ENCODE data around the gene TMEM179B.

The TMEM179B gene

DNA sequence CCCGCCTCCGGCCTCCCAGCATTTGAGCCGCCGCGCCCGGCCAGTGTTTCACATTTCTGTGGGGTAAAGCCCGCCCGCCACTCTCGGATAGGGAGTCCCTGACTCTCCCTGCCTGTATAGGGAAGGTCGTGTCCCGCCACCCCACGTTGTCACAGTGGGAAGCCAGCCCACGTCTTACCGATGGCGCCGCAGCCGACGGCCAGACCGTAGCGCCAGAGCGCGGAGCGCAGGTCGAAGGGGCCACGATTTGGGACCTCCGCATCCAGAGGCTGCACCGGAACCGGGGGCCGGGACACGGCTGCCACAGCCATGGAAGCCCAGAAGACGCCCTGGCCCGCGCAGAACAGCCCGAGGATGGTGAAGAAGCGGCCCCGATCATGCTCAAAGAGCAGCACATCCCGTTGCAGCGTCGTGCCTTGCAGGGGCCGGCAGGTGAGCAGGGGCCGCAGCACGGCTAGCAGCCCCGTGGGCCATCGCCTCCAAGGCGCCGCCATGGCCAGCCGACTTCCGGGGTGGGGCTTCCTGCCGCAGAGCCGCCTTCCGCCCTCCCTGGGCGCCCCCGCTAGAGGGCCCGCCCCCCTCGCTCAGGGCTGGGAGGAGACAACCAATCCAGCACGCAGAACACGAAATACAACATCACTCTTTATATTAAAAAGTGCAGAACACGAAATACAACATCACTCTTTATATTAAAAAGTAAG lies 4.4 kb downstream of the TMEM179B start, which contains the start of gene TMEM223:
Gene TMEM223, minus strand, starts transcription at position 506 of the 701 bp plus-strand sequence. Its CDS starts 12 bp downstream, at position 494.
- H3K27ac ChIP-seq (ENCODE audit: low read depth, low read length) = peak within 1 kb of the TSS; percentile 96
- H3K4me1 ChIP-seq (ENCODE audit: control insufficient read depth, insufficient read depth, low read length) = peaks cover 14% of the 10 kb centered on the region
- peaks cover 61% of the 10 kb centered on the region for H3K36me3 ChIP-seq (ENCODE audit: control insufficient read depth, insufficient read depth, low read length)
- peak within 1 kb of the TSS; percentile 96 for H3K9ac ChIP-seq (ENCODE audit: low read length)
- peak within 1 kb of the TSS; percentile 100 for H3K4me3 ChIP-seq (ENCODE audit: low read depth, low read length)
- no peaks in the 10 kb centered on the region for H3K27me3 ChIP-seq (ENCODE audit: control insufficient read depth, insufficient read depth, low read length)
- no peaks in the 10 kb centered on the region for H3K9me3 ChIP-seq (ENCODE audit: control insufficient read depth, insufficient read depth, low read depth, low read length)

DNA sequence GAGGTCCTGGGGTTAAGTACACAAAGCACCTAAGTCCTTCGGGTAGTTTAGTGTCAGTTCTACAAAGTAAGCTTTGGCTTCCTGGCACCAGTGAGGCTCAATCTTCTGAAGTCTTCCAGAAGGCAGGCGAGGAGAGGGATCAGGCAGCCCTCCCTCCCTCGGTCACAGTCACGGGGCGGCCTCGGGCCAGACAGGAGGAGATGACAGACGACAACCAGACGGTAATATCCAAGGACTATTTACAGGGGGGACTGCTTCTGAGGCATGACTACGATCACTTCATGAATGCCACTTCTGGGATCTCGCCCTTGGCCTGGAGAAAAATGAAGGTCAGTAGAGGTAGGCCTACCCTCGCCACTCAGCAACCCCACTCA lies 5.0 kb downstream of the TMEM179B start:
- no peaks in the 10 kb centered on the region for H3K27me3 ChIP-seq (ENCODE audit: control insufficient read depth, insufficient read depth, low read length)
- peak overlapping the region; percentile 96 for H3K9ac ChIP-seq (ENCODE audit: low read length)
- peak overlapping the region; percentile 100 for H3K4me3 ChIP-seq (ENCODE audit: low read depth, low read length)
- peaks cover 14% of the 10 kb centered on the region for H3K4me1 ChIP-seq (ENCODE audit: control insufficient read depth, insufficient read depth, low read length)
- H3K36me3 ChIP-seq (ENCODE audit: control insufficient read depth, insufficient read depth, low read length) = peaks cover 65% of the 10 kb centered on the region
- no peaks in the 10 kb centered on the region for H3K9me3 ChIP-seq (ENCODE audit: control insufficient read depth, insufficient read depth, low read depth, low read length)
- no peak overlapping the region for H3K27ac ChIP-seq (ENCODE audit: low read depth, low read length)

DNA sequence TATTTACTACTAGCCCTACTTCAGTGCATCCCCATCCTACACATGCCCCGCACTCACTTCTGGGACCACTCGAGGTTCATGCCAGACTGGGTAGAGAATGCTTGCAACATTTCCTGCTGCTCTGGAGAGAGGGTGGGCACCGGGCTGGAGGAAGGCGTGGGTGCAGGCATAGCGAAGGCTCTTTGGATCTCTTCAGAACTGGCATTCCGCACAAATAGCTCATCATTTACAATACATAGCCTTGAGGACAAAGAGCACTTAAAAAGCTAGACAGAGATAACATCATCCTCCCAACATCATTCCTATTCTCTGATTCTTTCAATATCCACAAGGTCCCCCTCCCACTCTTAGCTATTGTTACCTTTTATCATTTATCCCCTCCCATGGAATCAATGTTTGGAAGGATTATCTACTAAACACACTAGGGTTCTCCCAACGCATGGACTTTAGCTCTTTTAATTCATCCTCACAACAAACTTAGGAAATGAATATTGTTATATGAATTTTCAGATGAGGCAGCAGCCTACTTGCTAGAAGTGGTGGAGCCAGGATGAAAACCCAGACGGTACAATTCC lies 7.1 kb downstream of the TMEM179B start:
- H3K36me3 ChIP-seq (ENCODE audit: control insufficient read depth, insufficient read depth, low read length) = peaks cover 82% of the 10 kb centered on the region

DNA sequence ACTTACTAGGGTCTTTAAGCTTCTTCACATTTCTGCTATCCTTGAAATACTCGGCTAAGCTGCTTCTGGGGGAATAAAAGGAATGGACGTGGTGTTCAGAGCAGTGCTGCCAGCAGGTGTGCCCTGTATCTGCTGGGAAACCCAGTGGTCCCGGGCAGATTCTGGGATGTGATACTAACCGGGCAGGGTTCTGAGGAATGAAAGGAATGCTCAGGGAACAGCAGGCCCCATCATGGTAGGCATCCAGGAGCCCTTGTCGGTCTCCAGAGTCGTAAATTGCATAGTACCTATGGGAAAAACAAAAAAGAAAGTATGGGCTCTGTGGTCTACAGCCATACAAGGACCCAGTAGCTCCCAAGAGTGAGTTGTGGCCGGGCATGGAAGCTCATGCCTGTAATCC lies 9.1 kb downstream of the TMEM179B start:
- Histone ChIP-seq H3K27me3 (ENCODE audit: control insufficient read depth, insufficient read depth, low read length) (no peaks in the 10 kb centered on the region), H3K27ac (ENCODE audit: low read depth, low read length) (no peak overlapping the region), H3K4me3 (ENCODE audit: low read depth, low read length) (no peak overlapping the region), H3K36me3 (ENCODE audit: control insufficient read depth, insufficient read depth, low read length) (peaks cover 86% of the 10 kb centered on the region), H3K9me3 (ENCODE audit: control insufficient read depth, insufficient read depth, low read depth, low read length) (no peaks in the 10 kb centered on the region), H3K4me1 (ENCODE audit: control insufficient read depth, insufficient read depth, low read length) (peaks cover 8% of the 10 kb centered on the region), H3K9ac (ENCODE audit: low read length) (no peak overlapping the region)

More for the DNA sequence above, 7.1 kb downstream of the TMEM179B start:
- H3K4me3 ChIP-seq (ENCODE audit: low read depth, low read length) = no peak overlapping the region
- no peaks in the 10 kb centered on the region for H3K27me3 ChIP-seq (ENCODE audit: control insufficient read depth, insufficient read depth, low read length)
- no peak overlapping the region for H3K9ac ChIP-seq (ENCODE audit: low read length)
- no peak overlapping the region for H3K27ac ChIP-seq (ENCODE audit: low read depth, low read length)
- H3K9me3 ChIP-seq (ENCODE audit: control insufficient read depth, insufficient read depth, low read depth, low read length) = no peaks in the 10 kb centered on the region
- H3K4me1 ChIP-seq (ENCODE audit: control insufficient read depth, insufficient read depth, low read length) = peaks cover 14% of the 10 kb centered on the region

DNA sequence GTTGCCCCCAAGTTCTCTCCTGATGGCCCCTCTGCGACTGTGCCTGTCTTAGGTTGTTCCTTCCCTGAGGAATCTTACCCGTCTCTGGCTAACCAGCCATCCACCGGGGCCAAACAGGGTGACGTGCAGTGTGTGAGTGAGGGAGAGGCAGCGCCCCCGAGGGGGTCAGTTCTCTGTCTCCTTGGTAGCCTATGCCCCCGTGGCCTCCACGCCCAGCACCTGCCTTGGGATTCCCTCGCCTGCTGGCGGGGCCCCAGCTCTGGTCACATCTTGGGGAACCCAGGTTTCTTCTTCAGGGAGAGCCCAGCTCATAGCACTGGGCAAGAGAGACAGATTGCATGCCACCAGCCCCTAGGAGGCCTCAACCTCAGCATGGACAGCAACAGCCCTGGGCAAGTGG lies 12.3 kb downstream of the TMEM179B start:
- no peak overlapping the region for H3K4me3 ChIP-seq (ENCODE audit: low read depth, low read length)
- no peak overlapping the region for H3K27ac ChIP-seq (ENCODE audit: low read depth, low read length)
- no peaks in the 10 kb centered on the region for H3K27me3 ChIP-seq (ENCODE audit: control insufficient read depth, insufficient read depth, low read length)
- no peaks in the 10 kb centered on the region for H3K9me3 ChIP-seq (ENCODE audit: control insufficient read depth, insufficient read depth, low read depth, low read length)
- peaks cover 88% of the 10 kb centered on the region for H3K36me3 ChIP-seq (ENCODE audit: control insufficient read depth, insufficient read depth, low read length)
- H3K4me1 ChIP-seq (ENCODE audit: control insufficient read depth, insufficient read depth, low read length) = no peaks in the 10 kb centered on the region
- H3K9ac ChIP-seq (ENCODE audit: low read length) = peak overlapping the region; percentile 10

DNA sequence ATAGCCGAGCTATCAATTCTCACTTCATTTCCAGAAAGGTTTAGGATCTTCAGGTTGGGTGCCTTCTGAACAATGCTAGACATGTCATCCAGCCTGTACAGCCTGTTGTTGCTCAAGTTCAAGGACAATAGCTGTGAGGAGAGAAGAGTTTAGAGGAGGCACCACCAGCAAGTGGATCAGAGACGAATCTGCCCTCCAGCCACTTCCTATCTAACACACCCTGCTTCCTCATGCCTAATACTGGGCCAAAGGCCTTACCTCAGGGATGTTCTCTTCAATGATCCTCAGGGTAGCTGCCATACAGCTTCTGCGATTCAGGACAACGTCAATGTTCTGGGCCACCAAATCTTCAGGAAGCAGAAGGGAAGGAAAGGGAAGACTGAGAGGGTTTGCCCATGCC lies 13.9 kb downstream of the TMEM179B start:
- no peak overlapping the region for H3K4me3 ChIP-seq (ENCODE audit: low read depth, low read length)
- H3K36me3 ChIP-seq (ENCODE audit: control insufficient read depth, insufficient read depth, low read length) = peaks cover 73% of the 10 kb centered on the region
- H3K9ac ChIP-seq (ENCODE audit: low read length) = no peak overlapping the region
- H3K9me3 ChIP-seq (ENCODE audit: control insufficient read depth, insufficient read depth, low read depth, low read length) = no peaks in the 10 kb centered on the region
- H3K27ac ChIP-seq (ENCODE audit: low read depth, low read length) = no peak overlapping the region
- peaks cover 1% of the 10 kb centered on the region; the same call in 1 of the 2 replicates for H3K4me1 ChIP-seq (ENCODE audit: control insufficient read depth, insufficient read depth, low read length)
- no peaks in the 10 kb centered on the region for H3K27me3 ChIP-seq (ENCODE audit: control insufficient read depth, insufficient read depth, low read length)

DNA sequence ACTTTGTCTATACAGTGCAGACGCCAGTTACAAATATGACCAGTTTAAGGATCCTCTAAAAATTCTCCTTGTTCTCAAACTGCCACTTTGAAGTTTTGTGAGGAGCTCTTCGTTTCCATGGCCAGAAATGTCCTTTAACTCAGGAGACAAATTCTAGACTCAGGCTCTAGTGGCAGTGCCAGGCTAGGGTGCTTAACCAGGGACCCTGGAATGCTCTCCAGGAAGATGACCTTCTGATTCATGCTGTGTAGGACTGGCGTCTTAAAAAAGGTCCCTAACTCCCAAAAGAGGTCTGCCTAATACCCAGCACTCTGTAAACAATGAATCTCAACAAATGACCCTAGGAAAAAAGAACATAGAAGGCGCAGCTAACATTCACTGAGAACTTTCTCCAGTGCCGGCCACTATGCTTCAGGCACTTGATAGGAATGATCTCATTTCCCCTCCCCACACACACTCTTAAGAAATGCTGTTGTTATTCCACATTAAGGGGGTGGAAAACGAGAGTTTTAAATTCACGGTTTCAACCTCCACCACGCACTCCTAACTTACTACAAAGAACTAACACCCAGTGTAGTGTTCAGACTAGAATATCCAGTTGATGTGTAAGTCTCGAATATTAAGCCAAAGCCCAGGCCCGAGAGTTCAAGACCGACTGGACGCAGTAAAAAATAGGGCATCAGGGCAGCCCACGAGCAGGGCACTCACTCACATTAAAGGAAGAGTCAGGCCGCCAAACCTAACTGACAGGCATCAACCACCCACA lies 17.3 kb downstream of the TMEM179B start:
- peak overlapping the region; percentile 82 for H3K9ac ChIP-seq (ENCODE audit: low read length)

DNA sequence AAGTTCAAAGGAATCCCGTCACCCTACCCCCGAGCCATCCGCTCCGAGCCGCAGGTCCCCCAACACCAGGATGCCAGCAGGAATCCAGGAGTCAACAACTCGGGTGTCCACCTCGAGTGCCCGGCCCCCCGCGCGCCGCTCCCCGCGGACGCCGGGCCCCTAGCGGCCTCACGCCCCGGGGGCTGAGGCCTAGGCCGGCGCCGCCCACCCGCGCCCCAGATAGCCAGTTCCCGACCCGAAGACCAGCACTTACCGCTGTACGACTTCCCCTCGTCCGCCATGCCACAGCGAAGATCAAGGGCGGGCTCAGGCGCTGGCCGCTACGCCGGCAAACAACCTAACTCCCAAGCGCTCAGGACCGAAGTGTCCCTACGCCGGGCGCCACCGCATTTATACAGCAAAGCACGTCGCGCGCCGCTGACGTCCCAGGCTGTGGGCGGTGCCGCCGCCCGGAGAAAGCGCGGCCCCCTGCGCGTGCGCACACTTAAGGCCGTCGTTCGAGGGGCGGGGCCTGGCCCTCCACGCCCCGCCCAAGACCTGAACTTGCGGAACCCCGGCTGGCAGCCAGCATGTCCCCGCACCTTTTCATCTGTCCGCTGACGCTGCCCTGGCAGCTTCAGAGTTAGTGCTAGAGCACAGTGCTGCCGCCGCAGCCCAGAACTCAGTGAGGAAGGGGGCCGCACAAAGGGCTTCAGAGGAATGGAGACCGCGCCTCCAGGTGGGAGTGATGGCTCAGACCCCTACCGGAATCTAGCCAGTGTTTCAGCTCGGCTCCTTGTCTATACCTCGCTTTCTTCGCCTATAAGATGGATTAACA lies 18.1 kb downstream of the TMEM179B start, which contains the start of gene NXF1:
Gene NXF1, minus strand, starts transcription at position 365 of the 817 bp plus-strand sequence. Its CDS starts 84 bp downstream, at position 281.
- peak within 1 kb of the TSS; percentile 82 for H3K9ac ChIP-seq (ENCODE audit: low read length)
- H3K27me3 ChIP-seq (ENCODE audit: control insufficient read depth, insufficient read depth, low read length) = no peaks in the 10 kb centered on the region
- peak within 1 kb of the TSS; percentile 91 for H3K4me3 ChIP-seq (ENCODE audit: low read depth, low read length)
- H3K9me3 ChIP-seq (ENCODE audit: control insufficient read depth, insufficient read depth, low read depth, low read length) = no peaks in the 10 kb centered on the region
- H3K4me1 ChIP-seq (ENCODE audit: control insufficient read depth, insufficient read depth, low read length) = peaks cover 9% of the 10 kb centered on the region; the same call in 1 of the 2 replicates
- peaks cover 32% of the 10 kb centered on the region for H3K36me3 ChIP-seq (ENCODE audit: control insufficient read depth, insufficient read depth, low read length)
- peak within 1 kb of the TSS; percentile 4; the same call in 1 of the 2 replicates for H3K27ac ChIP-seq (ENCODE audit: low read depth, low read length)

More for the DNA sequence above, 17.3 kb downstream of the TMEM179B start:
- no peaks in the 10 kb centered on the region for H3K27me3 ChIP-seq (ENCODE audit: control insufficient read depth, insufficient read depth, low read length)
- H3K4me1 ChIP-seq (ENCODE audit: control insufficient read depth, insufficient read depth, low read length) = peaks cover 9% of the 10 kb centered on the region; the same call in 1 of the 2 replicates
- no peaks in the 10 kb centered on the region for H3K9me3 ChIP-seq (ENCODE audit: control insufficient read depth, insufficient read depth, low read depth, low read length)
- peak overlapping the region; percentile 91 for H3K4me3 ChIP-seq (ENCODE audit: low read depth, low read length)
- H3K36me3 ChIP-seq (ENCODE audit: control insufficient read depth, insufficient read depth, low read length) = peaks cover 40% of the 10 kb centered on the region
- H3K27ac ChIP-seq (ENCODE audit: low read depth, low read length) = 0 out of 2 replicates have a peak overlapping the region, but pooled peaks have one; percentile 4

DNA sequence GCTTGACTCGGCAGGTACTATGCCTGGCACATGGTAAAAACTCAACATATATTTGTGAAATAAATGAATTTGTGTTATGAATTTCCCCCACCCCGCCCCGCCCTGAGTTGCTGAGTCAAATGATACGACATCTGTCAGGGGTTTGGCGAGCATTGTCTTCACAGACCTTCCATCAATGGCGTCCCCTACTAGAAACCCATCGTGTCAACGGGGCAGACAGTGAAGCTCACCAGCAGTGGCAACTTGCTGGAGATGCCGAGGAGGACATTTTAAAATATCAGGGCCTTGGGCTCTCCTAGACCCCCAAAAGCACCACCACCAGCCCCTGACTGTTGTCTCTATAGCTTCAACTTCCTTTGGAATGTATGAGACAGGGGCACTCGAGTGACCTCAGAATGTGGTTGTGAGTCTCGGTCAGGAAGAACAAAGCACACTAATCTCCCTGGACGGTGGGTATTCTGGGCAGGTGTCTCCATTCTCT lies 18.8 kb downstream of the TMEM179B start:
- Histone ChIP-seq H3K4me1 (ENCODE audit: control insufficient read depth, insufficient read depth, low read length) (peaks cover 9% of the 10 kb centered on the region; the same call in 1 of the 2 replicates), H3K36me3 (ENCODE audit: control insufficient read depth, insufficient read depth, low read length) (peaks cover 25% of the 10 kb centered on the region), H3K27me3 (ENCODE audit: control insufficient read depth, insufficient read depth, low read length) (no peaks in the 10 kb centered on the region), H3K27ac (ENCODE audit: low read depth, low read length) (no peak overlapping the region; the same call in 1 of the 2 replicates), H3K4me3 (ENCODE audit: low read depth, low read length) (peak overlapping the region; percentile 91), H3K9me3 (ENCODE audit: control insufficient read depth, insufficient read depth, low read depth, low read length) (no peaks in the 10 kb centered on the region), H3K9ac (ENCODE audit: low read length) (peak overlapping the region; percentile 75)

DNA sequence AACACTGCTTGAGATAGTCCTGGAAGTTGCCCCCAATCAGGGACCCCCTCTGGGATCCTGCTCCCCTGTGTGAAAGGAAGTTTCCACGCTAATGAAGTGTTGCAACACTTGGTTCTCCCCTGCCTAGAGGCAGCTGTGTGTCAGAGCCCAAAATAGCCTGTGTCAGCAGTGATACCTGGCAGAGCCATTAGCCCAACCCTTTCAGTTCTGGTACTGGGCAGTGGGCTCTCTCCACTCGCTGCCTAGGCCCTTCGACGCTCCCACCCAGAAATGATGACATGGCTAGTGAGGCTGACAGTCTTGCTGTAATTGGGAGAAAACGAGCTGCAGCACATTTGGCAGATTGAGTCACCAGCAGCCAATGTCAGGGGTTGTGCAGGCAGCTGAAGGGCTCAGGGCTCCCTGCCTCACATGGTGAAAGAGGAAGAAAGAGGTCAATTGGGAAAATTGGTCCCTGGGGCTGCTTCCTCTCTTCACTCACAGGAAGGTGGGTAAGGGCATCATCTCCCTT lies 19.5 kb downstream of the TMEM179B start:
- H3K9me3 ChIP-seq (ENCODE audit: control insufficient read depth, insufficient read depth, low read depth, low read length) = no peaks in the 10 kb centered on the region
- no peak overlapping the region; the same call in 1 of the 2 replicates for H3K27ac ChIP-seq (ENCODE audit: low read depth, low read length)
- peaks cover 9% of the 10 kb centered on the region; the same call in 1 of the 2 replicates for H3K4me1 ChIP-seq (ENCODE audit: control insufficient read depth, insufficient read depth, low read length)
- H3K27me3 ChIP-seq (ENCODE audit: control insufficient read depth, insufficient read depth, low read length) = no peaks in the 10 kb centered on the region
- H3K9ac ChIP-seq (ENCODE audit: low read length) = no peak overlapping the region
- peak overlapping the region; percentile 91 for H3K4me3 ChIP-seq (ENCODE audit: low read depth, low read length)
- H3K36me3 ChIP-seq (ENCODE audit: control insufficient read depth, insufficient read depth, low read length) = peaks cover 18% of the 10 kb centered on the region
